Endometrial microvascular endothelial cells (primary cell): Measurements from ENCODE around the gene ZFYVE9. TPM values are rescaled to one million over a fixed set of nuclear protein-coding genes. Genes with fewer than 3 reads are reported as not detected.

Experiments
- in situ Hi-C: cut with HindIII; loops from 2 replicates; pipeline ENCODE4 v1.10.0; 2017; ENCODE audit warnings: low sequenced_read_pairs, low pct_unique_long_range_greater_than_20kb; ENCODE audit errors: inconsistent ontology term
- total RNA-seq: library from RNA; depleted of rRNA; stranded (reverse); fragments of >200 nt; gene quantifications from one replicate; pipeline ENCODE4 v1.2.3, GENCODE V29; 2015; ENCODE audit errors: inconsistent ontology term

Gene ZFYVE9
- total RNA-seq, 1 donor from 2014 or later, result 19.6 TPM

- in situ Hi-C loops, result no loop called here
Measured at GRCh38 chr1:52305417-52306226, 163.7 kb downstream of the ZFYVE9 start.

- in situ Hi-C loops, result no loop called here
Measured at GRCh38 chr1:52306227-52307006, 164.5 kb downstream of the ZFYVE9 start.

GRCh38 chr1:52321061-52321460 is 179.2 kb downstream of the ZFYVE9 start:
- in situ Hi-C loops, result no loop called here

- in situ Hi-C loops, result no loop called here
Measured at GRCh38 chr1:52323731-52324130, 181.8 kb downstream of the ZFYVE9 start.

- in situ Hi-C loops, result no loop called here
Measured at GRCh38 chr1:52325786-52326185, 183.9 kb downstream of the ZFYVE9 start.

GRCh38 chr1:52328615-52329014 is 186.7 kb downstream of the ZFYVE9 start:
- in situ Hi-C loops, result no loop called here

- in situ Hi-C loops, result no loop called here
Measured at GRCh38 chr1:52332411-52332810, 190.5 kb downstream of the ZFYVE9 start.

- in situ Hi-C loops, result no loop called here
Measured at GRCh38 chr1:52334906-52335528, 193.1 kb downstream of the ZFYVE9 start.

- in situ Hi-C loops, result no loop called here
Measured at GRCh38 chr1:52337439-52337838, 195.6 kb downstream of the ZFYVE9 start.

GRCh38 chr1:52341655-52342260 is 199.9 kb downstream of the ZFYVE9 start:
- in situ Hi-C loops, result no loop called here

GRCh38 chr1:52343979-52344378 is 202.1 kb downstream of the ZFYVE9 start:
- in situ Hi-C loops, result no loop called here

- in situ Hi-C loops, result no loop called here
Measured at GRCh38 chr1:52345252-52345651, 203.4 kb downstream of the ZFYVE9 start.

GRCh38 chr1:52346653-52347052 is 204.8 kb downstream of the ZFYVE9 start:
- in situ Hi-C loops, result no loop called here

GRCh38 chr1:52348704-52349300 is 206.9 kb downstream of the ZFYVE9 start:
- in situ Hi-C loops, result no loop called here

- in situ Hi-C loops, result no loop called here
Measured at GRCh38 chr1:52352690-52353089, 210.8 kb downstream of the ZFYVE9 start.

GRCh38 chr1:52355436-52355835 is 213.5 kb downstream of the ZFYVE9 start:
- in situ Hi-C loops, result no loop called here

- in situ Hi-C loops, result no loop called here
Measured at GRCh38 chr1:52355847-52356505, 214.1 kb downstream of the ZFYVE9 start.

- in situ Hi-C loops, result no loop called here
Measured at GRCh38 chr1:52356818-52357355, 215.0 kb downstream of the ZFYVE9 start.
